Fibroblast of skin of left quadriceps (primary cell): ENCODE data around the gene FAM193B.
A peak's percentile ranks its signal among the peaks of the same experiment; 100 is the strongest.
"Not testable (repeated sequence)": the region's sequence is repeated elsewhere in the genome, so short reads cannot be mapped to it uniquely, and the experiment has no call there.

Experiments
- DNase-seq, 2 experiments: peaks; one replicate each; pipeline ENCODE4 v3.0.0-alpha.2; 2013; ENCODE audit warnings: low read depth in 2 of 2

FAM193B gene

GRCh38 chr5:177576169-177576568, 21.8 kb upstream of the FAM193B start:
- no peak for DNase-seq

GRCh38 chr5:177575488-177575887, 21.1 kb upstream of the FAM193B start:
- DNase-seq: no peak

- DNase-seq: no peak
These were observed 15.5 kb upstream of the FAM193B start for GRCh38 chr5:177569894-177570293.

GRCh38 chr5:177568326-177568725, 14.0 kb upstream of the FAM193B start:
- DNase-seq: no peak

GRCh38 chr5:177565046-177565445, 10.7 kb upstream of the FAM193B start:
- DNase-seq: no peak

GRCh38 chr5:177559446-177559941, 5.1 kb upstream of the FAM193B start:
- not testable (repeated sequence) for DNase-seq

GRCh38 chr5:177557796-177558195, 3.4 kb upstream of the FAM193B start:
- no peak for DNase-seq

GRCh38 chr5:177557041-177557647, 2.8 kb upstream of the FAM193B start:
- DNase-seq: no peak

GRCh38 chr5:177555665-177556064, 1.3 kb upstream of the FAM193B start:
- no peak for DNase-seq

GRCh38 chr5:177555228-177555627, 865 bp upstream of the FAM193B start:
- DNase-seq: no peak

GRCh38 chr5:177553671-177554429, 513 bp downstream of the FAM193B start:
- DNase-seq: no peak

- DNase-seq: no peak
These were observed 1.4 kb downstream of the FAM193B start for GRCh38 chr5:177552839-177553455.

GRCh38 chr5:177550122-177550521, 4.2 kb downstream of the FAM193B start:
- DNase-seq: no peak

- DNase-seq: no peak
These were observed 5.9 kb downstream of the FAM193B start for GRCh38 chr5:177548495-177548894.

GRCh38 chr5:177547736-177548135, 6.6 kb downstream of the FAM193B start:
- no peak for DNase-seq

GRCh38 chr5:177546258-177546741, 8.1 kb downstream of the FAM193B start:
- peak; percentile 96 to 97 for DNase-seq

GRCh38 chr5:177545487-177546257, 8.7 kb downstream of the FAM193B start:
- DNase-seq: peak; percentile 81

GRCh38 chr5:177542816-177543465, 11.4 kb downstream of the FAM193B start:
- no peak for DNase-seq

GRCh38 chr5:177540438-177540837, 13.9 kb downstream of the FAM193B start:
- DNase-seq: no peak

GRCh38 chr5:177539411-177539810, 15.0 kb downstream of the FAM193B start:
- DNase-seq: peak; percentile 59 to 64

- DNase-seq: no peak
These were observed 15.5 kb downstream of the FAM193B start for GRCh38 chr5:177538876-177539275.
